Measurements from ENCODE around the gene CAPNS2.

DNA sequence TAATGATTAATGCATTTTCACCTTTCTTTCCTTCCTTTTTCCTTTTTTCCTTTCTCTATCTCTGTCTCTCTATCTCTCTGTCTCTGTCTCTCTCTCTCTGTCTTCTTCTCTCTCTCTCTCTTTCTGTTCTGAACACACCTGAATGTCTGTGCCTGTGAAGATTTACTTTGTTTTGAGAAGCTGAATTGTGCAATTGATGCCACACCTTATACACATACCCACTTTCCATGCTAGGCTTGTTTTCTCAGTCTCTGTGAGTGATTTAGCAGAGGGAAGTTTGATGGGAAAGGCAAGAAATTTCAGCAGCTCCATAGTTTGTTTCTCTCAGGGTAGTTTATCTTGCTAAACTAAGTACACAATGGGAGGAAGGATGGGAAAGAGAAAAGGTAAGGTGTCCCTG lies 9.3 kb upstream of the CAPNS2 start:
- TF ChIP-seq, protein P1, sequence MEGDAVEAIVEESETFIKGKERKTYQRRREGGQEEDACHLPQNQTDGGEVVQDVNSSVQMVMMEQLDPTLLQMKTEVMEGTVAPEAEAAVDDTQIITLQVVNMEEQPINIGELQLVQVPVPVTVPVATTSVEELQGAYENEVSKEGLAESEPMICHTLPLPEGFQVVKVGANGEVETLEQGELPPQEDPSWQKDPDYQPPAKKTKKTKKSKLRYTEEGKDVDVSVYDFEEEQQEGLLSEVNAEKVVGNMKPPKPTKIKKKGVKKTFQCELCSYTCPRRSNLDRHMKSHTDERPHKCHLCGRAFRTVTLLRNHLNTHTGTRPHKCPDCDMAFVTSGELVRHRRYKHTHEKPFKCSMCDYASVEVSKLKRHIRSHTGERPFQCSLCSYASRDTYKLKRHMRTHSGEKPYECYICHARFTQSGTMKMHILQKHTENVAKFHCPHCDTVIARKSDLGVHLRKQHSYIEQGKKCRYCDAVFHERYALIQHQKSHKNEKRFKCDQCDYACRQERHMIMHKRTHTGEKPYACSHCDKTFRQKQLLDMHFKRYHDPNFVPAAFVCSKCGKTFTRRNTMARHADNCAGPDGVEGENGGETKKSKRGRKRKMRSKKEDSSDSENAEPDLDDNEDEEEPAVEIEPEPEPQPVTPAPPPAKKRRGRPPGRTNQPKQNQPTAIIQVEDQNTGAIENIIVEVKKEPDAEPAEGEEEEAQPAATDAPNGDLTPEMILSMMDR (IDR thresholded peaks at IDR 0.05) = no peak
- no peak for TF ChIP-seq POLR2A (IDR thresholded peaks at IDR 0.05)

All from ovary (tissue), 3 donors.